Ascending aorta (tissue), 2 donors: ENCODE data around the gene HPCAL4. TPM values are rescaled to one million over a fixed set of nuclear protein-coding genes. Genes with fewer than 3 reads are reported as not detected.

Experiments used
- DNase-seq, 2 donors: peaks; one replicate each; pipeline ENCODE4 v3.0.0-alpha.2; 2019; ENCODE audit warnings: low spot score in 2 of 2
- H3K27ac ChIP-seq, 2 donors: fragments of 200-600 bp; sonication (generic); one replicate each; pipeline ENCODE4 v1.5.1; 2016 to 2017; ENCODE audit warnings: mild to moderate bottlenecking in 1 of 2
- H3K27me3 ChIP-seq: fragments of 200-600 bp; sonication (generic); one replicate; pipeline ENCODE4 v1.5.1; 2017
- H3K36me3 ChIP-seq, 2 donors: fragments of 200-600 bp; sonication (generic); one replicate each; pipeline ENCODE4 v1.5.1; 2016
- H3K4me1 ChIP-seq, 2 donors: fragments of 200-600 bp; sonication (generic); one replicate each; pipeline ENCODE4 v1.5.1; 2016 to 2017; ENCODE audit warnings: mild to moderate bottlenecking in 1 of 2
- H3K4me3 ChIP-seq, 2 donors: fragments of 200-600 bp; sonication (generic); one replicate each; pipeline ENCODE4 v1.5.1; 2016 to 2017; ENCODE audit warnings: mild to moderate bottlenecking in 1 of 2
- H3K9me3 ChIP-seq, 2 donors: fragments of 200-600 bp; sonication (generic); one replicate each; pipeline ENCODE4 v1.5.1; 2016
- intact Hi-C: fragments of 100-400 bp; cut with DNase I; formaldehyde crosslinking; loops from one replicate; pipeline ENCODE4 v1.15.1; 2023
- total RNA-seq: library from RNA; depleted of rRNA; stranded (reverse); fragments of >200 nt; gene quantifications from one replicate; pipeline ENCODE4 v1.1.0, GENCODE V29; 2016
- TF ChIP-seq, protein P1 (sequence below), 3 experiments: fragments of 200-600 bp in 2 of 3; fragments of 450-650 bp in 1 of 3; sonication (generic) in 2 of 3; IDR thresholded peaks; one replicate each; pipeline ENCODE4 v1.5.1; 2016 to 2019; ENCODE audit warnings: antibody characterized with exemption in 3 of 3, mild to moderate bottlenecking in 1 of 3, moderate library complexity in 1 of 3

The HPCAL4 gene
- total RNA-seq, 1 donor from 2014 or later: not detected

DNA sequence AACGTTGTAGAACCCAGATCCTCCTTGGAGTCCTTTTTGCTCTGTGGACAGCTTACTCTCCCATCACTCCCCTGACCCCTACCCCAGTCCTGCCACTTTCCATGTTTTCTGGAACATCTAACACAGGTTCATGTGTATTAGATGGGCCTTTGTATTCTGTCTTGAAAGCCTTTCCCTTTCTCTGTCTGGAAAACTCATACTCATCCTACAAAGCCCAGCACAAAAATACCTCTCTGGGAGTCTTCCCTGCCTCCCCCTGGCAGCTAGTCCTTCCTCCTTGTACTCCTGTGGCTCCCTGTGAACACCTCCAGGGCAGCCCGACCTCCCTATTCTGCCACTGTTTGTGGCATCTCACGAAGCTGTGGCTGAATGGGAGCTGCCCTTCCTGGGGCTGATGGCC, 44.0 kb downstream of the HPCAL4 start:
- DNase-seq: no peak
- H3K4me1 ChIP-seq: peaks cover 6 to 29% of the 10 kb centered on the region in 2 donors
- intact Hi-C loops: loop anchor here (10.0 kb wide), 1 partner anchor 552 kb away; no protein-coding TSS in a partner anchor
- H3K4me3 ChIP-seq: no peak overlapping the region
- H3K36me3 ChIP-seq: no peaks in the 10 kb centered on the region
- H3K9me3 ChIP-seq: no peaks in the 10 kb centered on the region
- no peaks in the 10 kb centered on the region for H3K27me3 ChIP-seq
- TF ChIP-seq, protein P1, sequence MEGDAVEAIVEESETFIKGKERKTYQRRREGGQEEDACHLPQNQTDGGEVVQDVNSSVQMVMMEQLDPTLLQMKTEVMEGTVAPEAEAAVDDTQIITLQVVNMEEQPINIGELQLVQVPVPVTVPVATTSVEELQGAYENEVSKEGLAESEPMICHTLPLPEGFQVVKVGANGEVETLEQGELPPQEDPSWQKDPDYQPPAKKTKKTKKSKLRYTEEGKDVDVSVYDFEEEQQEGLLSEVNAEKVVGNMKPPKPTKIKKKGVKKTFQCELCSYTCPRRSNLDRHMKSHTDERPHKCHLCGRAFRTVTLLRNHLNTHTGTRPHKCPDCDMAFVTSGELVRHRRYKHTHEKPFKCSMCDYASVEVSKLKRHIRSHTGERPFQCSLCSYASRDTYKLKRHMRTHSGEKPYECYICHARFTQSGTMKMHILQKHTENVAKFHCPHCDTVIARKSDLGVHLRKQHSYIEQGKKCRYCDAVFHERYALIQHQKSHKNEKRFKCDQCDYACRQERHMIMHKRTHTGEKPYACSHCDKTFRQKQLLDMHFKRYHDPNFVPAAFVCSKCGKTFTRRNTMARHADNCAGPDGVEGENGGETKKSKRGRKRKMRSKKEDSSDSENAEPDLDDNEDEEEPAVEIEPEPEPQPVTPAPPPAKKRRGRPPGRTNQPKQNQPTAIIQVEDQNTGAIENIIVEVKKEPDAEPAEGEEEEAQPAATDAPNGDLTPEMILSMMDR (IDR thresholded peaks at IDR 0.05): no peak
- peak overlapping the region; percentile 96 to 98 for H3K27ac ChIP-seq

DNA sequence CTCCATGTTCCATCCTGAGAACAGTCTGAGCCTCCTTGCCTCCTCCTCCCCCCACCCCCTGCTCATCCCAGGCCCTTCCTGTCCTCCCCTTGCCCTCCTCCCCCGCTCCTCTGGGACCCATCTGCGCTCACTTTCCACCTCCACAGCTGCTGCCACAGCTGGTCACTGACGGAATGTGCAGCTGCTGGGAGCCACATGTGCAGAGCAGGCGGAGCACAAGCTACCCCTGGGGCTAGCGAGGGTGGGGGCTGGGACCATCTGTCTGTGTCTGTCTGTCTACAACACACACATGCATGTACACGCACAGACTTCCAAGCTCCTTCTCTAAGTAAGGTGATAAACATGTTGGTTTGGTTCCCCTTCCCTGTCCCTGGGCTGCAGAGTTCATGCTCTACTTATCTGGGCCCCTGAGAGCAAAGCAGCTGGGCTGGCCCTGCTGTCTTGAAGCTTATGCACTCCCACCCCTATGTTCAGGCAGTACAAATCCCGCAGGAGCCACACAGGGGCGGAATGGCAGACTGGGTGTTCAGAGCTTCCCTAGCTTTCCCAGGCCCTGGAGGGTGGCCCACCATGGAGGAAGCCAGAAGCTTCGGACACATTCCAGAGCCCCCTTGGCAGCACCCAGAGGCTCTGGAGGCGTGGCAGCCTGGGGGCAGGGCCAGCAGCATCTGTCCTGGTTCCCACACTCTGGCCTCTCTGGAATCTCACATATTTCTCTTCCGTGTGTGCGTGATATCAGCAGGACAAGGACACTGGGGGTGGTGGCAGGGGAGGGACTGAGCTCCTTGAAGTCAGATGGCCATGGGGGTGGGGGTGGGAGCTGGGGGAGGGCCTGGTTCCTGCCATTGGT, 44.8 kb downstream of the HPCAL4 start:
- H3K27ac ChIP-seq: peak overlapping the region; percentile 96 to 98

DNA sequence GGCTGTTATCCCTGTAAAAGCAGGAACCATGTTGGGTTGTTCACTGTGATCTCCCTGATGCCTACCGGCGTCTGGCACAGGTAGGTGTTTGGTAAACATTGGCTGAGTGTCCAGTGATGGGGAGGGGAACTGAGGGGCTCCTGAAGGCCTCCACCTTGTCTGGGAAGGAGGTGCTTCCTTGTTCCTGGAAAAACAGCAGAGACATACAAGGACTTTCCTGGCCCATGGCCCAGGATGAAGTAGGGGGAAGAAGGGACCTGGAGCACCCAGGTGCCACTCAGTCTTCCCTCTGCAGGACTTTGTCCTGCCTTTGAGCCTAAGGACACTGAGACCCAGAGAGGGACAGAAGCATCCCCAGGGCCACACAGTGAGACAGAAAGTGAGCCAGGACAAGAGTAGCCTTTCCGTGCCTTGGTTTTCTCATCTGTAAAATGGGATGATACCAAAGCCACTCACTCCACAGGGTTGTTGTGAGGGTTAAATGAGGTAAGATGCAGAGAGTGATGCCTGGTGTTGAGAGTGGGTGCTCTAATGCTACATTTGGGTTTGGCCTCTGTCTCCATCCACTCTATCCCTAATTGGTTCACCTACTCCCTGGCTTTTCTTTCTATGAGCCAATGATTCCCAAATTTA, 45.7 kb downstream of the HPCAL4 start:
- TF ChIP-seq, protein P1 (IDR thresholded peaks at IDR 0.05): no peak
- Histone ChIP-seq H3K4me3 (no peak overlapping the region), H3K27me3 (no peaks in the 10 kb centered on the region), H3K27ac (peak overlapping the region; percentile 96 to 98), H3K36me3 (no peaks in the 10 kb centered on the region), H3K9me3 (no peaks in the 10 kb centered on the region), H3K4me1 (peaks cover 6 to 33% of the 10 kb centered on the region in 2 donors)
- intact Hi-C loops: loop anchor here (10.0 kb wide), 1 partner anchor 551 kb away; no protein-coding TSS in a partner anchor
- DNase-seq: no peak

More for the DNA sequence above, 44.8 kb downstream of the HPCAL4 start:
- no peaks in the 10 kb centered on the region for H3K27me3 ChIP-seq
- intact Hi-C loops: loop anchor here (10.0 kb wide), 1 partner anchor 552 kb away; no protein-coding TSS in a partner anchor
- peak in 1 of 2 donors; percentile 76 for DNase-seq
- TF ChIP-seq, protein P1 (IDR thresholded peaks at IDR 0.05): peak in 1 of 3 experiments; percentile 3
- H3K9me3 ChIP-seq: no peaks in the 10 kb centered on the region
- H3K4me3 ChIP-seq: no peak overlapping the region
- H3K4me1 ChIP-seq: peaks cover 6 to 32% of the 10 kb centered on the region in 2 donors
- H3K36me3 ChIP-seq: no peaks in the 10 kb centered on the region

DNA sequence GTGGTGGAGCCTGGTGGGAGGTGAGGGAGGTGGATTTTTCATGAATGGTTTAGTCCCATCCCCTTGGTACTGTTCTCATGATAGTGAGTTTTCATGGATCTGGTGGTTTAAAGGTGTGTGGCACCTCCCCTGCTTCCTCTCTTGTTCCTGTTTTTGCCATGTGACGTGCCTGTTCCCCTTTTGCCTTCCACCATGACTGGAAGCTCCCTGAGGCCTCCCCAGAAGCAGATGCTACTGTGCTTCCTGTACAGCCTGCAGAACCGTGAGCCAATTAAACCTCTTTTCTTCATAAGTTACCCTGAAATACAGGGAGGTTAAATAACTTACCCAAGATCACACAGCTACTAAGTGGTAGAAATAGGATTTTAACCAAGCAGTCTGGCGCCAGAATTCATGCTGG, 47.5 kb downstream of the HPCAL4 start:
- DNase-seq: no peak
- Histone ChIP-seq H3K36me3 (no peaks in the 10 kb centered on the region), H3K9me3 (no peaks in the 10 kb centered on the region), H3K27me3 (no peaks in the 10 kb centered on the region), H3K4me3 (no peak overlapping the region), H3K27ac (peak overlapping the region; percentile 96 to 98), H3K4me1 (peaks cover 6 to 37% of the 10 kb centered on the region in 2 donors)
- TF ChIP-seq, protein P1 (IDR thresholded peaks at IDR 0.05): no peak
- intact Hi-C loops: loop anchor here (10.0 kb wide), 1 partner anchor 549 kb away; no protein-coding TSS in a partner anchor

DNA sequence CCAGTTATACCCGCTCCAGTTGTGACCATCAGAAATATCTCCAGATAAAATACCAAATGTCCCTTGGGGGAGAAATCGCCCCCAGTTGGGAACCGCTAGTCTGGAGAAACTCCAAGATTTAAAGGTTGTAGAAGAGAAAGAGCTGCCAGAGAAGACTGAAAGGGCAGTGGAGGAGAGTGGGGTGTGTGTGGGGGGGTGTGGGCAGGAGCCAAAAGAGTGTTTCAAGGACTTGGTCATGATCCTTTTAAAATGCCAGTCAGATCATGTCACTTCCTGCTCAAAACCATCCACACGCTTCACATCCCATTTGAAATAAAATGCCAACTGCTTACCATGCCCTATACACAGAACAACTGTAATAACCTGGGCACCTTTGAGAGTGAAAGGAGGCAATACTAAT, 48.4 kb downstream of the HPCAL4 start:
- Histone ChIP-seq H3K27ac (peak overlapping the region; percentile 96 to 98), H3K4me1 (peaks cover 6 to 37% of the 10 kb centered on the region in 2 donors), H3K4me3 (peak overlapping the region in 1 of 2 donors; percentile 10), H3K27me3 (no peaks in the 10 kb centered on the region), H3K9me3 (no peaks in the 10 kb centered on the region), H3K36me3 (no peaks in the 10 kb centered on the region)
- peak in 1 of 2 donors; percentile 87 for DNase-seq
- TF ChIP-seq, protein P1 (IDR thresholded peaks at IDR 0.05): no peak
- intact Hi-C loops: loop anchor here (10.0 kb wide), 1 partner anchor 548 kb away; no protein-coding TSS in a partner anchor
